ENCODE measurements around the gene SLC35F4.

DNA sequence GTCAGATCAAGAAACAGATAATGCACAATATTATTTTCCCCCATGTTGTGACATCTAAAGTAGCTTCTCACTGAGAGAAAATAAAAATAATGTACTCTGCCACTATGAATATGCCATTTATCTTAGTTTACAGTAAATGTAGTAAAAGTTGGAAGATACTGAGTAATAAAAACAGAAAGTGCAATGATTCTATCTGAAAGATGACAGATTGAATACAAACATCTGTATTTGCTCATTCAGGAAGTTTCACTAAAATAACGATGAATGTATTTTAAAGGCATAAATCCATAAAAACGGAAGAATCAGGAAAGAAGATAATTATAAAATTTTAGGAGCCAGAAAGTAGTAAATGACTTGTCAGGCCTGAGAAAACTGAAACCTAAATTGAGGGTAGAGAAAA is 18.2 kb downstream of the SLC35F4 start:
- TF ChIP-seq, protein P1, sequence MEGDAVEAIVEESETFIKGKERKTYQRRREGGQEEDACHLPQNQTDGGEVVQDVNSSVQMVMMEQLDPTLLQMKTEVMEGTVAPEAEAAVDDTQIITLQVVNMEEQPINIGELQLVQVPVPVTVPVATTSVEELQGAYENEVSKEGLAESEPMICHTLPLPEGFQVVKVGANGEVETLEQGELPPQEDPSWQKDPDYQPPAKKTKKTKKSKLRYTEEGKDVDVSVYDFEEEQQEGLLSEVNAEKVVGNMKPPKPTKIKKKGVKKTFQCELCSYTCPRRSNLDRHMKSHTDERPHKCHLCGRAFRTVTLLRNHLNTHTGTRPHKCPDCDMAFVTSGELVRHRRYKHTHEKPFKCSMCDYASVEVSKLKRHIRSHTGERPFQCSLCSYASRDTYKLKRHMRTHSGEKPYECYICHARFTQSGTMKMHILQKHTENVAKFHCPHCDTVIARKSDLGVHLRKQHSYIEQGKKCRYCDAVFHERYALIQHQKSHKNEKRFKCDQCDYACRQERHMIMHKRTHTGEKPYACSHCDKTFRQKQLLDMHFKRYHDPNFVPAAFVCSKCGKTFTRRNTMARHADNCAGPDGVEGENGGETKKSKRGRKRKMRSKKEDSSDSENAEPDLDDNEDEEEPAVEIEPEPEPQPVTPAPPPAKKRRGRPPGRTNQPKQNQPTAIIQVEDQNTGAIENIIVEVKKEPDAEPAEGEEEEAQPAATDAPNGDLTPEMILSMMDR (optimal IDR thresholded peaks at IDR 0.05 in 1 of 3, IDR thresholded peaks at IDR 0.05 in 1 of 3, conservative IDR thresholded peaks at IDR 0.05 in 1 of 3; ENCODE audit: extremely low read depth in 1 of 3, insufficient read depth in 2 of 3, low read length in 3 of 3) = no peak
- TF ChIP-seq EZH2 (IDR thresholded peaks at IDR 0.05; ENCODE audit: low read length) = no peak
